Mesothelial cell of epicardium (in vitro differentiated cells): ENCODE results near the gene DENND4B. TPM values are rescaled to one million over a fixed set of nuclear protein-coding genes. Genes with fewer than 3 reads are reported as not detected.
A peak's percentile ranks its signal among the peaks of the same experiment; 100 is the strongest.

Experiments used
- DNase-seq, 2 experiments: peaks; one replicate each; pipeline ENCODE4 v3.0.0; 2021; ENCODE audit warnings: low spot score in 2 of 2; ENCODE audit not compliant: unreplicated experiment in 2 of 2
- H3K27ac Mint-ChIP-seq: 2 replicates; pipeline ENCODE4 v1.8.0; 2021; ENCODE audit warnings: mixed read lengths
- H3K27me3 Mint-ChIP-seq: 2 replicates; pipeline ENCODE4 v1.8.0; 2021; ENCODE audit warnings: low read depth, mixed read lengths
- H3K36me3 Mint-ChIP-seq: 2 replicates; pipeline ENCODE4 v1.8.0; 2021; ENCODE audit warnings: mixed read lengths
- H3K4me1 Mint-ChIP-seq: 2 replicates; pipeline ENCODE4 v1.8.0; 2021; ENCODE audit warnings: mixed read lengths
- H3K4me3 Mint-ChIP-seq: 2 replicates; pipeline ENCODE4 v1.8.0; 2021; ENCODE audit warnings: mild to moderate bottlenecking, moderate library complexity, mixed read lengths
- H3K9me3 Mint-ChIP-seq: 2 replicates; pipeline ENCODE4 v1.8.0; 2021; ENCODE audit warnings: mixed read lengths
- CTCF ChIP-seq: fragments of 200-600 bp; sonication (generic); IDR thresholded peaks from one replicate; pipeline ENCODE4 v1.5.0; 2021; ENCODE audit warnings: antibody characterized with exemption; ENCODE audit not compliant: unreplicated experiment
- total RNA-seq: library from RNA; stranded (reverse); gene quantifications from 3 replicates; pipeline ENCODE4 v1.2.1, GENCODE V29; 2021

The DENND4B gene
- total RNA-seq, 1 donor from 2014 or later, result 63.1 TPM

- Mint-ChIP-seq H3K4me1 (peaks cover 44% of the 10 kb centered on the region), H3K4me3 (peak overlapping the region; percentile 94)
Observed at GRCh38 chr1:153922076-153922971, 24.2 kb downstream of the DENND4B start.

GRCh38 chr1:153921803-153922075 is 24.8 kb downstream of the DENND4B start:
- H3K4me3 Mint-ChIP-seq, result peak overlapping the region; percentile 94
- no peaks in the 10 kb centered on the region for H3K27me3 Mint-ChIP-seq
- no peak for DNase-seq
- H3K27ac Mint-ChIP-seq, result peak overlapping the region; percentile 93
- TF ChIP-seq CTCF, result no peak
- no peaks in the 10 kb centered on the region for H3K36me3 Mint-ChIP-seq
- H3K9me3 Mint-ChIP-seq, result no peaks in the 10 kb centered on the region
- H3K4me1 Mint-ChIP-seq, result peaks cover 44% of the 10 kb centered on the region

More at GRCh38 chr1:153922076-153922971, 24.2 kb downstream of the DENND4B start:
- H3K27ac Mint-ChIP-seq, result peak overlapping the region; percentile 98
- no peaks in the 10 kb centered on the region for H3K27me3 Mint-ChIP-seq
- no peaks in the 10 kb centered on the region for H3K36me3 Mint-ChIP-seq
- peak in 1 of 2 experiments; percentile 44 for DNase-seq
- no peak for TF ChIP-seq CTCF
- no peaks in the 10 kb centered on the region for H3K9me3 Mint-ChIP-seq

GRCh38 chr1:153921080-153921802 is 25.3 kb downstream of the DENND4B start:
- H3K27ac Mint-ChIP-seq, result peak overlapping the region; percentile 93
- no peak for TF ChIP-seq CTCF
- peak overlapping the region; percentile 94 for H3K4me3 Mint-ChIP-seq
- no peak for DNase-seq
- H3K27me3 Mint-ChIP-seq, result no peaks in the 10 kb centered on the region
- H3K9me3 Mint-ChIP-seq, result no peaks in the 10 kb centered on the region
- no peaks in the 10 kb centered on the region for H3K36me3 Mint-ChIP-seq
- peaks cover 44% of the 10 kb centered on the region for H3K4me1 Mint-ChIP-seq

- peak overlapping the region; percentile 94 for H3K4me3 Mint-ChIP-seq
- DNase-seq, result no peak
- TF ChIP-seq CTCF, result no peak
- no peaks in the 10 kb centered on the region for H3K27me3 Mint-ChIP-seq
- peaks cover 44% of the 10 kb centered on the region for H3K4me1 Mint-ChIP-seq
- H3K9me3 Mint-ChIP-seq, result no peaks in the 10 kb centered on the region
- no peaks in the 10 kb centered on the region for H3K36me3 Mint-ChIP-seq
- H3K27ac Mint-ChIP-seq, result peak overlapping the region; percentile 83
Observed at GRCh38 chr1:153919876-153920852, 26.4 kb downstream of the DENND4B start.

- Mint-ChIP-seq H3K27me3 (no peaks in the 10 kb centered on the region), H3K4me1 (peaks cover 34% of the 10 kb centered on the region), H3K9me3 (no peaks in the 10 kb centered on the region), H3K27ac (no peak overlapping the region), H3K36me3 (no peaks in the 10 kb centered on the region), H3K4me3 (no peak overlapping the region)
- TF ChIP-seq CTCF, result no peak
- DNase-seq, result no peak
Observed at GRCh38 chr1:153916297-153916696, 30.2 kb downstream of the DENND4B start.
